GM18868 (cell line): ENCODE data around the gene TMPRSS3.

Source experiments
- ATAC-seq: cut with Tn5 transposase; IDR thresholded peaks from one replicate; pipeline ENCODE4 v1.9.1; 2021; ENCODE audit warnings: mild to moderate bottlenecking, moderate library complexity; ENCODE audit not compliant: unreplicated experiment

Gene TMPRSS3

DNA sequence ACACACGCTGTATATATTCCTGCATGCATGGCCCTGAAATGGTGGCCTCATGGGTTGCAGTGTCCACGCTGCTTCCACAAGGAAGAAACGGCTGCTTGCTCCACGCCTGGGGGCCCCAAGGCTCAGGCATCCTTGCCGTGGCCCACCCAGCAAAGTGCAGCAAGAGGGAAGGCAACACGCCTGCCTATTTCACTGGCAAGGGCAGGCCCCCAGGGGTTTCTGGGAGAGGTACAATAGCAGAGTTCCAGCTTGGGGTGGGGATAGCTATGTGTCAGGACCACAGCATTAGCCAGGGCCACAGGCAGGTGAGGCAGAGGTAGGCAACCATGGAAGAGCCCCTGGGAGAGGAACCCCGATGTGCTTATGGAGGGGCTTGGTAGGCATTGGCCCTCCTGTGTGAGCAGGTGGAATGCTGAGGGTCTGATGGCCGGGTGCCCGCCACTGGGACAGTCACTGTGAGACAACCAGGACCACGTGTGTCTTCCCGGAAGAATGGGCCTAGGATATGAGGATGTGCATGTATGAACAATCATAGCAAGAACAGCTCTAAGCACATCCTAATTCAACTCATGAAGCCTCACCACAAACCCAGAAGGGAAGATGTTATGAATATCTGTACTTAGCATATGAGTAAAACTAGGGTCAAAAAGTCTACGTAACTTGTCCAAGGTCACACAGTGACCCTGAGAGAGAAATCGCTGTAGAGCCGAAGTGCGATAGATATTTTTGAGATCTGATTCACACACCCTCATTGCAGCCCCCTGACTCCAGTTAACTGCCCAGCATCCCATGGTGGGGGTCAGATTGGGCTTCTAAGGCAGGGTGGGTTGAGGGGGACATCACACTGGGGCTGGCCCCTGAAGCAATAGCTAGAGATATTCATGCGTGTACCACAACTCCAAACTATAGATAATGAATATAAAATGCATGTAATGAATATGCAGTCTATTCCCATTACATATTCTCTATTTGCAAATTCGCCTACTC lies 56.8 kb downstream of the TMPRSS3 start:
- no peak for ATAC-seq

DNA sequence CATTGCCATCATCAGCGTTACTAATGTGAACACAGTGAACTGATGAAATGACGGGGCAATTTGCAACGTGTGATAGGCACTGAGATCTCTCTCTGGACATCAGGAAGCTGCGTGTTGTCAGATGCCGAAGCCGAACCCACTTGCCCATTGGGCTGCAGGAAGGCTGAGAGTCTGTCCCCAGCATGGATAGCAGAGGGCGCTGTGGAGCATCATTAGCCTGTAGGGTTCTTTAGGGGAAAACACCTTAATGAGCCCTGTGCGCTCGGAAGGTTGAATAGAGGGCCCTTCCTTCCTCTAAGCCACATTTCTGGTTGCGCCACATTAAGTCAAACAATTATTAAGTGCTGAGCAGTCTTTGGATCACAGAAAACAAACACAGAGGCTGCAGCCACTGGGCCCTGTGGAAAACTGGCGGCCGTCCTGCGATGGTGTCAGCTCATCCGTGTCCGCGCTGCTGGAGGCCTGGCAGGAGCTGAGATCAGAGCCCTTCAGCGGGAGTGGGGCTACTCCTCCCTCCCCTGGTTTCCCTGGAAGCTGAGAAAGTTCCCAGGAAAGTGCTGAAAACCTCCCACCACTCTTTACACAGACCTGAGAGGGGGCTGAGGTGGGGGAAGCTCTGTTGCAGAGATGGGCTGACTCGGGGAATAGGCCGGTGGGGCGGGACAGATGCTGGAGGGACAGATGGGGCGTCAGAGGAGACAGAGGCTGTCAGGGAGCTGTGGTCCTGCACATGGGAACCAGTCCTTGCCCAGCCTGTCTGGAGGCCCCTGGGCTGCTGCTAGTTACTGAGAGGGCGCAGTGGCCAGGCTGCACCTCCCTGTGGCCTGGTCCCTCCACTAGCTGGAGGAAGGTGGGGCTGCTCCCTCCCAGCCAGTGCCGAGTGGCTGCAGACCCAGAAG lies 57.8 kb downstream of the TMPRSS3 start:
- ATAC-seq = no peak

DNA sequence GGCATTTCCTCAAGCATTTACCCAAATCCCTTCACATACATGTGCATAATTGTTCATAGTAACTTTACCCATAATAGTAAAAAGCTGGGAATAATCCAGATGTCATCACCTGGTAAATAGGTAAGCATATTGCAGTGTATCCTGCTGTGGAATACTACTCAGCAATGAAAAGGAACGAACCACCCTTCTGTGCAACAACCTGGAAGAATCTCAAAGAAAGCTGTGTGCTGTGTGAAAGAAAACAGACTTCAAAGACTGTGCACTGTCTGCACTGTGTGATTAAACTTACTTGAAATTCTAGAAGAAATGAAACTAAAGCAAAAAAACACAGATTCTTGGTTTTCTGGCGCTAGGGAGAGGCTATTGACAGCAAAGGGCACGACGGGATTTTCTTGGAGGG lies 58.6 kb downstream of the TMPRSS3 start:
- ATAC-seq = no peak

DNA sequence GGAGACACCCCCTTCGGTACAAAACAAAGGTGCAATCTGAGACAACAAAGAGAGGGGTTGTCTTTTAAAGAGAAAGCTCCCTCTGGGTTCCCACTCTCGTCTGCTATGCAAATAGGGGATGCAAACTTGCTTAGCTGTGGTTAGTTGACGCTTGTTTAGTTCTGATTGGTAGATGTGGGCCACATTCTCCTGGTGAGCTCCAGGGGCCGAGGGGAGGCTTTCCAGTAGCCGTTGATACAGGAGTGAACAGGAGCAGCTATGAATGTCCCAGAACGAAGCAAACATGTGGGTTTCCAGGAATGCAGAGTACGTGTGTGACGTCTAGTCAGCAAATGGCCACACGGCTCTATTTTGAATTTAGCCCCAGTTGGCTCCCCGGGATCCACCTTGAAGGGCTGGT lies 59.8 kb downstream of the TMPRSS3 start:
- no peak for ATAC-seq

DNA sequence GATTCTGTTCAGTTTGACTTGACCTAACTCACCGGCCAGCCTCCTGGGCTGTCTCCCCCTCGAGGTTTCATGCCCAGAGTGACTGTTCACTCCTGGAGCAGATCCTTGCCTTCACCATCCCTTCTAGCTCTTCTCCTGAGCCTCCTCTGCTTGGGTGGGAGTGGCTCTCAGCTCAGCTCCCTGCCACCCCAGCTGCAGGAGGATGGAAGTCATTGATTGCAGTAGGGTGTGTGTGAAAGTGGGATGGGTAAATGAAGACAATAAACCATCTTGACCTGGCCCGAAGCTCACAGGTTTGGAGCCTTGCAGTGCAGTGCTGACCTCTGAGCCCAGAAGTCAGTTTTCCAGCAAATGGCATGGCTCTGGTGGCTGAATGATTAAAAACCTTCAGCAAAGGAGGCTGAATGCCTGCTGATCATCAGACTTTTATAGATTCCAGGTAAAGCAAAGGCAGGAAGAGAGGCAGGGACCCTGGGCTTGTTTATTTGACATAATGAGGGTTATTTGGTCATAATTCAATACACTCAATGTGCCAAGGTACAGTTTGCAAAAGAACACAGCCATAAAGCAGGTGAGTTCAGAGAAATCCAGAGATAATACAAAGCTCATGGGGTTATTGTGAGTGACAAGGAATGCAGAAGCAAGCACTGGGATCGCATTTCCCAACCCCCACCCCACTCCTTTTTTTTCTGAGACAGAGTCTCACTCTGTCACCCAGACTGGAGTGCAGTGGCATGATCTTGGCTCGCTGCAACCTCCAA lies 63.1 kb downstream of the TMPRSS3 start:
- ATAC-seq = no peak

DNA sequence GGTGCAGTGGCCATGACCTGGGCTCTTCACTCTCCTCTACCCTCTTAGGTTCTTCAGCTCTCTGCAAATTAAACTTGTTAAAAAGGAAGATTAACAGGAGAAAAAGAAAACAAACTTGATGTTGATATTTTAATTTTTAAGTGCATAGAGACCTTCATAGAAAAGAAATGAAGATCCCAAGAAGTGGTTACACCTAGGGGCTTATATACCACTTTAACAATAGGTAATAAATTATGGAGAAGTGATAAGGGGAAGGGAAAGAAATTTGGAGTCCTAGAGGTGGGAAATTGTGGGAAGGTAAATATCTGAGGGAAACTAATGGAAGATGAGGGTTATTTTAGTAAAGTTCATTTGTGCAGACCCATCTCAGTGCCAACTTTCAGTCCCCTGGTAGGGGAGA lies 64.2 kb downstream of the TMPRSS3 start:
- ATAC-seq = no peak

DNA sequence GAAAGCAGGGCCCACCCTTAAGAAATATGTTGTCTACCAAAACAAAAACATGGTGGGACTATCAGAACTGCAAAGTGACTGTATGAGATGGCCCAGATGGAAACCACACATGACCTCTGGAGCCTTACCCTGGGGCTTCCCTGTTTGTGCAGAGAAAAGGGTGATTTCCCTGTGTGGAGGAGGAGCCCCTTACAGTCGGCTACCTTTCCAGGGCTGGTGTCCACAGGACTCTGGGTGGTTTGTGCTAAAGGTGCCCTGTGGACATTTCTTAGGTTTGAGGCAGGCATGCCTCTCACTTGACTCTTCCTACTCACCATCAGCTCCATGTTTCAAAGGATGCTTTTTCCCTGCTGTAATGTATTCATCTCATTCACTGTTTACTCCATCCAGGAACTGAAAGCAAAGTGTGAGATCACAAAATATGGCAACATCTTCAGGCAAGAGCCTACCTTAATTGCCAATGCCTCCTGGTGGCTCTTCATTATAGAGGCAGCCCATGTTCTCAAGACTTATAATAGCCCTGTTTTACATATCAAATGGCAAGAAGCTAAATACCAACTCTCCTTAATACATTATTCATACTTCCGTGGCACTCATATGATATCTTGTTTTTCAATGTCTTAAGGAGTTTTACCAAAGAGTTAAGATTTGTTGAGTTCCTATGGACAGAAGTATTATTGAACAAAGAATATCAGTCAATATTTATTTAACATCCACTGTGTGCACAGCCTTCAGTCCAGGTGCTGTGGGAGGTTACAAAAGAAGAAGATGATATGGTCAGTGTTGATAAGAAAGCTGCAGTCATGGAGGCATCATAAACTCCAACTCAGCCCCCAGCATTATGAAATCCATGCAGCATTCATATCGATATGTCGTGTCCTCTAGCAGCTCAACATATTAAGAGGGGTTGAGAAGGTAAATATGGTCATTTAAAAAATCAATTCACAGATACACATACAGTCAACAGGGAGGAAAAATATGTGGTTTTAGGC lies 65.2 kb downstream of the TMPRSS3 start:
- no peak for ATAC-seq

DNA sequence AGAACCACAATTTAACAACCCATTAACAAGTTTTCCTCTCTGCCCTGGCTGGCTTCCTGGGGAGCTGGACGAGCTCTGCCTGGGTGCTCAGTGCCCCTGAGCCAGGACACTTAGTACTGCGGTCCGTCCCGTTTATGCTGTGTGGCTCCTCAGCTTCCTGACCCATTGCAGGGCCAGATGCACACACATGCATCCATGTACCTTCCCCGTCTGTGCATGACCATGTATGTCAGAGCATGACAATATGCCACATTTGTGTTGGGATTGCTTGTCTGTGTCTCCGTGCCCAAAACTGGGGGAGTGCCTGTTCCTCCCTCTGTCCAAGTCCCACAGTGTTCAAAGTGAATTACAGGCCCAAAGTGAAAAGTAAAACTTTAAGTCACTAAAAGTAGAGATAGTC lies 71.0 kb downstream of the TMPRSS3 start:
- ATAC-seq = no peak
